Measurements from ENCODE around the gene MACROD1. TPM values are rescaled to one million over a fixed set of nuclear protein-coding genes. Genes with fewer than 3 reads are reported as not detected.

MACROD1 gene
- polyA plus RNA-seq, 1 experiment = 8.1 TPM

DNA sequence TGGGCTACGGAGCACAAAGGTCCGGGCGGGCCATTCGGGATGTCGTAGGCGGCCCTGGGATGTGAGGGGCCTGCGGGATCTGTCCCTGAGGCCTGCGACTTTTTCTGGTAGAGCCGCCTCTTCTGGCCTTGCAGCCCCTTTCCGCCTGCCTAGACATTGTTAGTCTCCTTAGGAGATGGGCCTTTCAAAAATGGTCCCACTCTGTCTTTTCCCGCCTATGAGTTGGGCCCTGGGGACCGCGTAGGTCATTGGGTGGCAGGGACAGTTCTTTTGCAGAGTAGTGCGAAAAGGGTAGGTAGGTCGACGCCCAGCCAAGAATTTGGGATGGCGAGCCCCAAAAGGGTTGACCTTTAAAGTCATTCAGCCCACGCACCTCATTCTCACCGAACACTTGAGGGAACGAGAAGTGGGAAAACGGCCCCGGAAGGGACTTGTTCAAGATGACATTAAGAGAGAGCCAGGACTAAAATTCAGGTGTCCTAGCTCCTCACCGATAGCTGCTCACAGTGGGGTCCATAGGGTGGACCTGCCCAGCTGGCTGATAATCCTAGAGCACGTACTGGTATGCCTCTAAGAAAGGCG is 178.9 kb downstream of the MACROD1 start:
- ChIA-PET POLR2A (no interaction called here), CTCF (interaction anchor here (1.3 to 2.0 kb wide), 2 partner anchors 13 to 150 kb away, joined by 6 to 8 read pairs; no protein-coding TSS in a partner anchor)
- no peak for DNase-seq (ENCODE audit: low read depth, low spot score)

DNA sequence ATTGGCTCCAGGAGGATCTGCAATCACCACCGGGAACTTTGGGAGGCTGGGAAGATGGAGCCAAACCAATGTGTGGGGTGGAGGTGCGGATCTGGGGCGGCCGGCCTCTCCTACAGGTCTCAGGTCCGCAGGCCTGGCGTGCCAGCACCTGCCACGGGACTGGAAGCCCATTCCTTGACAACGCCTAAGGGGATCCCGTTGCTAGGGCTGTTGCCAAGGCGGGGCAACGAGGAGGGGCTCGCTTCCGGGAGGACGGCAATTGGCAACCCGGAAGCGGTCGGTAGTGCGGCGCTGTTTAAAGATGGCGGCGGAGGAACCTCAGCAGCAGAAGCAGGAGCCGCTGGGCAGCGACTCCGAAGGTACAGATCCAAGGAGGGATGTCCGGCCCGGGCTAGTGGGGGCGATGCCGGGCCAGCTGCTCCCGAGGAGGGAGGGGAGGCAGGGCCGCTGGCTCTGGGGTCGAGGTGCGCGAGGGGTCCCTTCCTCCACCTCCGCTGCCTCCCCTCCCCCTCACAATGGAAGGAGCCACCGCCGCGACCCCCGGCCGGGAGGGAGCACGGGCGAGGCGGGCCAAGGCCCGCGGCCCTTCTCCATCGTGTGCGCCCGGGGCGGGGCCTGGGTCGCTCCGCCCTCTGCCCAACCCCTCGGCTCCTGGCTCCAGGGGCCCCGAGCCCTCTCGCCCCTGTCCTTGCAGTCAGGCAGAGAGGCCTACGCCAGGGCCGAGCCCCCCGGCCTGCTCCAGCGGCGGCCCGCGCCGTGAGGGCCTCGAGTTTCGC is 179.6 kb downstream of the MACROD1 start, which contains the start of gene OTUB1:
TSS of gene OTUB1 (plus strand) at position 283 of the 776 bp plus-strand sequence. CDS start at position 302, 19 bp downstream.
- ChIA-PET POLR2A (no interaction called here), CTCF (interaction anchor here (0.9 to 1.4 kb wide), 2 partner anchors 14 to 41 kb away, joined by 3 to 4 read pairs; no protein-coding TSS in a partner anchor)
- Histone ChIP-seq H3K9me3 (ENCODE audit: control insufficient read depth, insufficient read depth, low read length) (no peaks in the 10 kb centered on the region; the same call in 1 of the 2 replicates), H3K27me3 (ENCODE audit: control insufficient read depth, insufficient read depth, low read length) (no peaks in the 10 kb centered on the region), H3K4me3 (ENCODE audit: low read depth, low read length) (peak within 1 kb of the TSS; percentile 93), H3K27ac (ENCODE audit: low read depth, low read length) (peak within 1 kb of the TSS; percentile 90)
- DNase-seq (ENCODE audit: low read depth, low spot score) = peak; percentile 71
- TF ChIP-seq, protein P1, sequence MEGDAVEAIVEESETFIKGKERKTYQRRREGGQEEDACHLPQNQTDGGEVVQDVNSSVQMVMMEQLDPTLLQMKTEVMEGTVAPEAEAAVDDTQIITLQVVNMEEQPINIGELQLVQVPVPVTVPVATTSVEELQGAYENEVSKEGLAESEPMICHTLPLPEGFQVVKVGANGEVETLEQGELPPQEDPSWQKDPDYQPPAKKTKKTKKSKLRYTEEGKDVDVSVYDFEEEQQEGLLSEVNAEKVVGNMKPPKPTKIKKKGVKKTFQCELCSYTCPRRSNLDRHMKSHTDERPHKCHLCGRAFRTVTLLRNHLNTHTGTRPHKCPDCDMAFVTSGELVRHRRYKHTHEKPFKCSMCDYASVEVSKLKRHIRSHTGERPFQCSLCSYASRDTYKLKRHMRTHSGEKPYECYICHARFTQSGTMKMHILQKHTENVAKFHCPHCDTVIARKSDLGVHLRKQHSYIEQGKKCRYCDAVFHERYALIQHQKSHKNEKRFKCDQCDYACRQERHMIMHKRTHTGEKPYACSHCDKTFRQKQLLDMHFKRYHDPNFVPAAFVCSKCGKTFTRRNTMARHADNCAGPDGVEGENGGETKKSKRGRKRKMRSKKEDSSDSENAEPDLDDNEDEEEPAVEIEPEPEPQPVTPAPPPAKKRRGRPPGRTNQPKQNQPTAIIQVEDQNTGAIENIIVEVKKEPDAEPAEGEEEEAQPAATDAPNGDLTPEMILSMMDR (IDR thresholded peaks at IDR 0.05; ENCODE audit: low read depth, low read length) = no peak

More for the DNA sequence above, 178.9 kb downstream of the MACROD1 start:
- Histone ChIP-seq H3K4me3 (ENCODE audit: low read depth, low read length) (peak overlapping the region; percentile 93), H3K27me3 (ENCODE audit: control insufficient read depth, insufficient read depth, low read length) (no peaks in the 10 kb centered on the region), H3K27ac (ENCODE audit: low read depth, low read length) (no peak overlapping the region), H3K9me3 (ENCODE audit: control insufficient read depth, insufficient read depth, low read length) (no peaks in the 10 kb centered on the region; the same call in 1 of the 2 replicates)
- TF ChIP-seq, protein P1 (IDR thresholded peaks at IDR 0.05; ENCODE audit: low read depth, low read length) = no peak

DNA sequence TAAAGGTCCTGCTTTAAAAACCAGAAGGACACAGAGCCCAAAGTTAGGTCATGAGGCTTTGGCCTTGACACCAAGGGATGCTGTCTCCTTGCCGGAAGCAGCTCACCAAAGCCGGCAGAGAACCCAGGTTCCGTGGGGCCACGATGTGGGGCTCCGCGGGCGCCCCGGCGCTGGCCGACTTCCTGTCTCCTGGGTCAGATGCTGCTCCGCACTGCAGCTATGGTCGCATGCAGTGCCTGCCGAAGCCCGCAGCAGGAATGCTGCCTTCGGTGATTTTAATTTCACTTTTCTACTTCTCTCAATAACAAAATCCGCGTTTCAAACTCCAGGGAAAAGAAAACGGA is 180.1 kb downstream of the MACROD1 start:
- POLR2A ChIA-PET = no interaction called here
- TF ChIP-seq, protein P1 (IDR thresholded peaks at IDR 0.05; ENCODE audit: low read depth, low read length) = no peak
- CTCF ChIA-PET = interaction anchor here (0.9 to 1.4 kb wide), 2 partner anchors 15 to 40 kb away, joined by 3 to 4 read pairs; no protein-coding TSS in a partner anchor

DNA sequence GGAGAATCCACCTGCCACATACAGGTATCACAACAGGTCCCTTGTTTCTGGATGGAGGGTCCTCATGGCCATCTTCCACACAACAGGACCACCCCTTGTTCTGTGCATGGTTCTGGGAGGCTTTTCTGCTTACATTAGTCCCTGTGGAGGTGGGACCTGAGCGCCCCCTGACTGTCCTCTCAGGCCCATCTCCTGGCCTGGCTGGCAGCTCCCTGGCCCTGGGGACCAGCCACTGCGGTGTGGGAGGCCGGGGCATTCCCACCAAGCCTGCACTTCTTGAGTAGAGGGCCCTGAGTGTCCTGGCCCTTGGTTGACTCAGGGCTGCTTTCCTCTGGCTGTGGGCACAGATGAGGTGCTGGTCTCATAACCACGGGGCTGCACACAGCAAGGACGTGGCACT is 186.5 kb downstream of the MACROD1 start:
- TF ChIP-seq, protein P1 (IDR thresholded peaks at IDR 0.05; ENCODE audit: low read depth, low read length) = no peak
- Histone ChIP-seq H3K4me3 (ENCODE audit: low read depth, low read length) (no peak overlapping the region), H3K27ac (ENCODE audit: low read depth, low read length) (no peak overlapping the region), H3K27me3 (ENCODE audit: control insufficient read depth, insufficient read depth, low read length) (no peaks in the 10 kb centered on the region), H3K9me3 (ENCODE audit: control insufficient read depth, insufficient read depth, low read length) (peaks cover 3% of the 10 kb centered on the region; the same call in 1 of the 2 replicates)
- ChIA-PET CTCF (no interaction called here), POLR2A (no interaction called here)
- no peak for DNase-seq (ENCODE audit: low read depth, low spot score)

More for the DNA sequence above, 180.1 kb downstream of the MACROD1 start:
- DNase-seq (ENCODE audit: low read depth, low spot score) = no peak
- no peaks in the 10 kb centered on the region; the same call in 1 of the 2 replicates for H3K9me3 ChIP-seq (ENCODE audit: control insufficient read depth, insufficient read depth, low read length)
- H3K27me3 ChIP-seq (ENCODE audit: control insufficient read depth, insufficient read depth, low read length) = no peaks in the 10 kb centered on the region
- peak overlapping the region; percentile 93 for H3K4me3 ChIP-seq (ENCODE audit: low read depth, low read length)
- peak overlapping the region; percentile 90 for H3K27ac ChIP-seq (ENCODE audit: low read depth, low read length)

All from AG04450 (cell line).